Activated T-cell treated with anti-CD3 and anti-CD28 coated beads, Interleukin-2, amount 50 U/mL, for 24 hours (primary cell): Measurements from ENCODE around the gene BIN1.
A peak's percentile ranks its signal among the peaks of the same experiment; 100 is the strongest.

Experiments
- DNase-seq: peaks from one replicate; pipeline ENCODE4 v3.0.0-alpha.2; 2020
- H3K27ac Mint-ChIP-seq: 2 replicates; pipeline ENCODE4 v1.8.0; 2020; ENCODE audit warnings: mild to moderate bottlenecking, mixed read lengths
- H3K27me3 Mint-ChIP-seq: 2 replicates; pipeline ENCODE4 v1.8.0; 2020; ENCODE audit warnings: mixed read lengths
- H3K36me3 Mint-ChIP-seq: 2 replicates; pipeline ENCODE4 v1.8.0; 2020; ENCODE audit warnings: low read depth, mixed read lengths
- H3K4me1 Mint-ChIP-seq: 2 replicates; pipeline ENCODE4 v1.8.0; 2020; ENCODE audit warnings: low read depth, mixed read lengths
- H3K4me3 Mint-ChIP-seq: 2 replicates; pipeline ENCODE4 v1.8.0; 2020; ENCODE audit warnings: mild to moderate bottlenecking, moderate library complexity, mixed read lengths
- H3K9me3 Mint-ChIP-seq: 2 replicates; pipeline ENCODE4 v1.8.0; 2020; ENCODE audit warnings: mixed read lengths

The BIN1 gene

GRCh38 chr2:127050803-127051115 lies 56.2 kb downstream of the BIN1 start:
- Mint-ChIP-seq H3K4me1 (peaks cover 7% of the 10 kb centered on the region), H3K27ac (no peak overlapping the region), H3K9me3 (no peaks in the 10 kb centered on the region), H3K36me3 (peaks cover 35% of the 10 kb centered on the region), H3K4me3 (no peak overlapping the region), H3K27me3 (no peaks in the 10 kb centered on the region)
- DNase-seq: no peak

GRCh38 chr2:127049927-127050802 lies 56.8 kb downstream of the BIN1 start:
- Mint-ChIP-seq H3K27ac (peak overlapping the region; percentile 84), H3K4me1 (peaks cover 7% of the 10 kb centered on the region), H3K36me3 (peaks cover 35% of the 10 kb centered on the region), H3K4me3 (no peak overlapping the region), H3K27me3 (no peaks in the 10 kb centered on the region), H3K9me3 (no peaks in the 10 kb centered on the region)
- DNase-seq: peak; percentile 82

DNA sequence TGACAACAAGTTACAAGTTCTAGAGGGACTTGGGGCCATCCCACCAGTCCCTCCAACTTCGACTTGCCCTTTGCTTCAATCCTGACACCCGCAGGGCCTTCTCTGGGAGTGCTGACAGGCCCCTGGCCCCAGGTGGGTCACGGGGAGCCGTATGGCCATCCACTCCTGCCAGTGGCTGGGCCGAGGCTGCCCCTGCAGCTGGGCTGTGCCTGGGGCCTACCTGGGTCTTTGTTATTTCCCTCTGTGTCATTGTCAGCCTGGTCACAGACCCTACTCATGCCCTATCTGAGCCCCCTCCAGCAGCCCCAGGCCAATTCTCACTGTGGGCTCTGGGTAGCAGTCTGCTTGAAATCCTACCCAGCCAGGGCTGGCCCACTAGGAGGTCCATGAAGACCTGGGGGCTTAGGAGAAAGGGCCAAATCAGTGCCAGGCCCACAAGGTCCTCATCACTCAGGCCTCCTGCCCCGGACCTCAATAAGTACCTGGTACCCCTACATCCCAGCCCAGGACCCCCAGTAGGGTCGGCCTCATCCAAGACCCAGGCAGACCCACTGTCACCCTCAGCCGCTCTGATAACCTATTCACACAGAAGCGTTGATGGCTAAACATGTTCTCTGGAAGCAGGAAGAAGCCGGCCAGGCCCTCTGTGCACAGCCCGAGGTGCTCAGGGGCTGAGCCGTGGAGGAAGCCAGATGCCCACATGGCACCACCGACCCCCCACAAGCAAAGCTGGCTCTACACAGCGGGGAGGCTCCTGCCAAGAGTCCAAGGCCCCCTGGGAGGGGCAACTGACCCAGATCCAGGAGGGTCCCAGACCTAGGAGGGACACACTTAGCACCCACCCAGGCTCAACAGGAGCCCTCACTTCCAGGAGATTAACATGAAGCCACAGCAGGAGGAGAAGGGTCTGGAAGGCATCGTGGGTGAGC lies 57.7 kb downstream of the BIN1 start:
- peak; percentile 28 for DNase-seq
- Mint-ChIP-seq H3K4me1 (peaks cover 7% of the 10 kb centered on the region), H3K36me3 (peaks cover 33% of the 10 kb centered on the region), H3K27me3 (no peaks in the 10 kb centered on the region), H3K4me3 (no peak overlapping the region), H3K27ac (no peak overlapping the region), H3K9me3 (no peaks in the 10 kb centered on the region)

DNA sequence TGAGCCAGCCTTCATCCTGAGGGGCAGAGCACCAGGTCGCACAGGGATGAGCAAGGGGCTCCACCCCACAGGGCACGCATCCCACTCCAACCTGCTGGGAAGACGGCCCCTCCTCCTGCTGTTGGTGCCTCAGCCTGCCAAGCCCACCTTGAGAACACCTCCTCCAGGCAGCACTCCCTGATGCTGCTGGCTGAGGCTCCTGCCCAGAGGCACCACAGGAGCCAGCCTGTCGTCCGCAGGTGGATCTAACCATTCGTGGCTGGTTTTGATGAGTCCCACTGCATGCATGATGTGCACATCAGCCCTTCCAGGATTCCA lies 58.4 kb downstream of the BIN1 start:
- no peak overlapping the region for H3K4me3 Mint-ChIP-seq
- H3K4me1 Mint-ChIP-seq: peaks cover 7% of the 10 kb centered on the region
- H3K27me3 Mint-ChIP-seq: no peaks in the 10 kb centered on the region
- H3K27ac Mint-ChIP-seq: no peak overlapping the region
- no peaks in the 10 kb centered on the region for H3K9me3 Mint-ChIP-seq
- no peak for DNase-seq
- H3K36me3 Mint-ChIP-seq: peaks cover 29% of the 10 kb centered on the region

GRCh38 chr2:127047716-127048617 lies 59.0 kb downstream of the BIN1 start:
- Mint-ChIP-seq H3K4me3 (no peak overlapping the region), H3K9me3 (no peaks in the 10 kb centered on the region), H3K27ac (no peak overlapping the region), H3K36me3 (peaks cover 26% of the 10 kb centered on the region), H3K27me3 (no peaks in the 10 kb centered on the region), H3K4me1 (peaks cover 7% of the 10 kb centered on the region)
- peak; percentile 18 for DNase-seq

GRCh38 chr2:127047054-127047453 lies 59.9 kb downstream of the BIN1 start:
- H3K4me1 Mint-ChIP-seq: peaks cover 7% of the 10 kb centered on the region
- H3K36me3 Mint-ChIP-seq: peaks cover 21% of the 10 kb centered on the region
- H3K27ac Mint-ChIP-seq: no peak overlapping the region
- no peaks in the 10 kb centered on the region for H3K9me3 Mint-ChIP-seq
- no peaks in the 10 kb centered on the region for H3K27me3 Mint-ChIP-seq
- peak; percentile 17 for DNase-seq
- H3K4me3 Mint-ChIP-seq: no peak overlapping the region

DNA sequence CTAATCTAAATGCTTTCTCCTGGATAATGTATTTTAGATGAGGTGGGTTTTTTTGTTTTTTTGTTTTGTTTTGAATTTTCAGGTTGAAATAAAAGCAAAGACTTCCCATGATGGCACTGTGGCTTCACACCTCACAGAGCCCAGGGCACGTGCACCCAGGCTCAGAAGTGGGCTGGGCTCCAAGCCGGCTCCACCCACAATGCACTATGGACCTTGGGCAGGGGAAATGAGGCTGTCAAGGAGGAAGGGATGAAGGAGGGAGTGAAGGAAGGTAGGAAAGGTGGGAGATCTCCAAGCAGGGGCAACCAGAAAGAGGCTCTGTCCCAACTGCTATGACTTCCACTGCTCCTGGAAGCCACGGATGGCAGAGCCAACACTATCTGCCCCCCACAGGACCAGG lies 60.4 kb downstream of the BIN1 start:
- H3K4me3 Mint-ChIP-seq: no peak overlapping the region
- H3K9me3 Mint-ChIP-seq: no peaks in the 10 kb centered on the region
- H3K4me1 Mint-ChIP-seq: peaks cover 7% of the 10 kb centered on the region
- H3K27ac Mint-ChIP-seq: no peak overlapping the region
- H3K36me3 Mint-ChIP-seq: peaks cover 21% of the 10 kb centered on the region
- DNase-seq: peak; percentile 18
- no peaks in the 10 kb centered on the region for H3K27me3 Mint-ChIP-seq

DNA sequence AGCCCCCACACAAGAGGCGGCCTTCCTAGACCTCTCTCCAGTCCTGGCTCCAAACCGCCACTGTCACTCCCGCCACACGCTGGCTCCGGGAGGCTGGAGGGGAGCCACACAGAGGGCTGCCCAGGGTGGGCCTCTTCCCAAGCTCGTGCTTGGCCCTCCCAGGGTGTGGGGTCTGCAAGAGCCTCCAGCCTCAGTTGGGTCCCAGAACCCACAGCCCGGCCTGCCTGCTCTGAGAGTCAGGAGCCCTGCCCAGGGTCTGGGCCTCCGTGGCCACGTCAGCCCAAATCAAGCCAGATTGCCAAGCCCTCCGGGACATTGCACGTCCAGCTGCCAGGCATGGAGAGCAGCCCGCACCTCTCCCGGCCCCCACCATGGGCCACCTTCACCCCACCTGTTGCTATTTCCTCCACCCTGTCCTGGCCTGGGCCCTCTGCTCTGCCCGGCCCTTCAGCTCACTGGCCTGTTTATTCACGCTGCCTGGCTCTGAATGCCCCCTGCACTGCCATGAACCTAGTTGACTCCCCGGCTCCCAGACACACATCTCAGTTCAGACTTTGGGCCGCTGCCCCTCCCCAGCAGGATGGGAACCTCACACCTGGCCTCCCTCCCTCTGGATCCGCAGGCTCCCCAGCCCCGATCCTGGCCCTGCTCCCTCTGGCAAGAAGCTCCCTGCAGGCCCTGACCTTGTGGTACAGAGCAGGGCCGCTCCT lies 61.0 kb downstream of the BIN1 start:
- no peaks in the 10 kb centered on the region for H3K9me3 Mint-ChIP-seq
- no peak overlapping the region for H3K4me3 Mint-ChIP-seq
- H3K36me3 Mint-ChIP-seq: peaks cover 21% of the 10 kb centered on the region
- H3K27me3 Mint-ChIP-seq: no peaks in the 10 kb centered on the region
- H3K4me1 Mint-ChIP-seq: peaks cover 7% of the 10 kb centered on the region
- H3K27ac Mint-ChIP-seq: no peak overlapping the region
- peak; percentile 17 for DNase-seq

- H3K27ac Mint-ChIP-seq: no peak overlapping the region
Observed at GRCh38 chr2:127044977-127045661, 61.8 kb downstream of the BIN1 start.

DNA sequence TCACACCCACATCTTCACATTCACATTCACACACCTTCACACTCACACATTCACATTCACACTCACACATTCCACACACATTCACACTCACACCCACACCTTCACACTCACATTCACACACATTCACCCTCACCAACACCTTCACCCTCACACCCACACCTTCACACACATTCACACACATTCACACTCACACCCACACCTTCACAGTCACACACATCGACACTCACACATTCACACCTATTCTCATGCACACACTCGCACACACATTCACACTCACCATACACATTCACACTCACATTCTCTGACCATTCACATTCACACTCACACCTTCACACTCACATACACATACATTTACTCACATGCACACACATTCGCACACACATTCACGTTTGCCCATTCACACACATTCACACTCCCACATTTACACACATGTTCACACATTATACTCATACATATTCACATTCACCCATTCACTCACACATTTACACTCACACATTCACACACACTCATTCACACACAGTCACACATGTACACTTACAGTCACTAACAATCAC lies 62.7 kb downstream of the BIN1 start:
- Mint-ChIP-seq H3K4me1 (peaks cover 6% of the 10 kb centered on the region), H3K27me3 (no peaks in the 10 kb centered on the region), H3K4me3 (no peak overlapping the region), H3K27ac (no peak overlapping the region), H3K9me3 (no peaks in the 10 kb centered on the region), H3K36me3 (peaks cover 16% of the 10 kb centered on the region)
- no peak for DNase-seq

More at GRCh38 chr2:127044977-127045661, 61.8 kb downstream of the BIN1 start:
- no peaks in the 10 kb centered on the region for H3K27me3 Mint-ChIP-seq
- H3K9me3 Mint-ChIP-seq: no peaks in the 10 kb centered on the region
- peaks cover 3% of the 10 kb centered on the region for H3K4me1 Mint-ChIP-seq
- DNase-seq: no peak
- no peak overlapping the region for H3K4me3 Mint-ChIP-seq
- peaks cover 17% of the 10 kb centered on the region for H3K36me3 Mint-ChIP-seq

DNA sequence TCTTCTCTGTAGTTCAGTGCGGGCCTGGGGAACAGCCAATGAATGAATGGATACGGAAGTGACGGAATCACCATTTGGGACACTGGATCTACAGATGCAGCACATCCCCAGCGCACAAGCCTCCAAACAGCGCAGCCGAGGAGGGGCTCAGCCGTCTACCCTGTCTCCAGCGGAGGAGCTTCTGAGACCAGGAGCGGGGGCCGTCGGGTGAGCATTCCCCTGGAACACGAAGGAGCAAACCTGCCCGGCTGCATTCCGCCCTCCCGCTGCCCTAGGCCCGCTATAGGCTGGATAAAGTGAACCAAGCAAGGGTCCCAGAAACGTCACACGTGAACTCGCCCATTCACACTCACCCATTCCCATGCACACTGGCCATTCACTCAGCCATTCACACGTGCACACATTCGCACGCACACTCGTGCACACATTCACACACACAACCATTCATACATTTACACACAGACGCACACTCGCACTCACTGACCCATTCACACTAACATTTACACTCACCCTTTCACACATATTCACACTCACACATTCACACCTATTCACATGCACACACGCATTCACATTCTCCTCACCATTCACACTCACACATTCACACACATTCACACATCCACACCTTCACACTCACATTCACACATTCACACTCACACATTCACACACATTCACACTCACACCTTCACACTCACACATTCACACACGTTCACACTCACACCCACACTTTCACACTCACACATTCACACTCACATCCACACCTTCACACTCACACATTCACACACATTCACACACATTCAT lies 63.4 kb downstream of the BIN1 start:
- H3K4me3 Mint-ChIP-seq: no peak overlapping the region
- no peaks in the 10 kb centered on the region for H3K9me3 Mint-ChIP-seq
- DNase-seq: no peak
- no peaks in the 10 kb centered on the region for H3K27me3 Mint-ChIP-seq
- H3K36me3 Mint-ChIP-seq: peaks cover 11% of the 10 kb centered on the region
- peaks cover 6% of the 10 kb centered on the region for H3K4me1 Mint-ChIP-seq
- no peak overlapping the region for H3K27ac Mint-ChIP-seq

DNA sequence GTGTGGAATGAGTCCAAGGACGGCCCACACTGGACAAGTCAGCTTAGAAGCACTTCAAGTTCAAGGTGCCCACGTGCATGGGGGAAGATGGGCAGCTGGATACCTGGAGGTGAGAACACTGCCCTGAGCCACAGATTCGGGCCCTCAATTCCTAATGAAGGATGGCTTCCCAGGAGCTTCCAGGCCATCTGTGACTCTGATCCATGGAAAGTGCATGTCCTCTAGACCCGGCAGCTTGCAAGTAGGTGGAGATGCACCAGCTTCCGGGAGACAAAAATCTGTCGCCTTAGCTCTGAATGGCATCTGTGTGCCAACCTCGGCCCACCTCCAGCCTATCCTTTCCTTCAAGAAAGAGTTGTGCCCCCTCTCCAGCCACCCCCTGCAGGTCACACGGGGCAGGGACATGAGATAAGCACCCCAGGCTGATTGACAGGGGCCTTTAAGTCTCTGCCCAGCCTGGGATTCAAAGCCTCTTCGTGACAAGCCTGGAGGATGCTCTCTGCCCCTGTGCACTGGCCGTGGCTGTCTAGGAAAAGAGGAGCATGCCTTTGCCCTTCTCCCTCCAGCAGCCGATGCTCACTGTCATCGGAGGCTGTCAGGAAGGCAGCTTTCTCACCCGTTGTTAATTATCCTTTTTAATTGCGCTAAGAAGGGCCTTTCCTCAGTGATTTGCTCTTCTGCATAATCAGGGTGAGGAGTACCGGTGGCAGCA lies 65.5 kb downstream of the BIN1 start:
- Mint-ChIP-seq H3K36me3 (no peaks in the 10 kb centered on the region), H3K9me3 (no peaks in the 10 kb centered on the region), H3K27ac (no peak overlapping the region), H3K4me1 (peaks cover 6% of the 10 kb centered on the region), H3K4me3 (no peak overlapping the region), H3K27me3 (no peaks in the 10 kb centered on the region)
- DNase-seq: no peak
